HepG2 (cell line): Measurements from ENCODE around the gene SUSD4. TPM values are rescaled to one million over a fixed set of nuclear protein-coding genes. Genes with fewer than 3 reads are reported as not detected.

Experiments
- ATAC-seq: fragments of 200-7000 bp; cut with Tn5 transposase; 3 replicates; pipeline ENCODE4 v1.9.1; 2020; ENCODE audit warnings: mild to moderate bottlenecking, moderate library complexity
- BruUV-seq: library from RNA; stranded (reverse); fragments of 400-500 nt; replicated peaks from 2 replicates; lab custom pipeline; 2021; lab: Mats Ljungman, UMichigan
- CTCF ChIA-PET: fragments of 300-600 bp; formaldehyde crosslinking; extraction: SDS; loops from one replicate; lab custom pipeline; 2021; ENCODE audit warnings: low total read pairs, inconsistent platforms, low intra/inter-chr PET ratio; lab: Yijun Ruan, JAX
- POLR2A ChIA-PET: fragments of 350-600 bp; sonication (Branson Sonifier 250); formaldehyde crosslinking; loops from one replicate; lab custom pipeline; 2020; ENCODE audit warnings: antibody characterized with exemption, inconsistent platforms; lab: Yijun Ruan, JAX
- DNase-seq: peaks from one replicate; pipeline ENCODE4 v3.0.0-alpha.2; 2015; ENCODE audit warnings: low spot score
- FAIRE-seq: peaks from 3 replicates; lab custom pipeline; 2011; peaks lifted over from hg19 to GRCh38; lab: Jason Lieb, UNC
- H2AFZ ChIP-seq: one replicate; pipeline ENCODE4 v1.6.1; 2011; ENCODE audit warnings: low read length, inconsistent platforms
- H3K27ac ChIP-seq: fragments of 300-600 bp; 3 replicates; pipeline ENCODE4 v1.8.0; 2011; ENCODE audit warnings: mixed run types, mild to moderate bottlenecking, mixed read lengths, low read length, inconsistent platforms; ENCODE audit not compliant: insufficient read depth; ENCODE audit errors: extremely low read length
- H3K27me3 ChIP-seq, 2 experiments: fragments of 200-600 bp in 1 of 2; 2 replicates in 1 of 2; 3 replicates in 1 of 2; pipeline versions ENCODE4 v1.6.0 to v1.8.0; 2011; ENCODE audit warnings: low read length in 2 of 2, mild to moderate bottlenecking in 2 of 2, moderate library complexity in 2 of 2, inconsistent platforms in 1 of 2; ENCODE audit not compliant: insufficient read depth in 2 of 2, control insufficient read depth in 1 of 2
- H3K36me3 ChIP-seq, 2 experiments: fragments of 200-600 bp in 1 of 2; replicated peaks in 1 of 2; 2 replicates in 1 of 2; 3 replicates in 1 of 2; pipeline versions ENCODE4 v1.5.1 to v1.8.0; 2011; ENCODE audit warnings: low read length in 2 of 2, inconsistent platforms in 1 of 2; ENCODE audit not compliant: insufficient read depth in 2 of 2, control insufficient read depth in 1 of 2
- H3K4me1 ChIP-seq: 2 replicates; pipeline ENCODE4 v1.5.1; 2012; ENCODE audit warnings: low read length, inconsistent platforms; ENCODE audit not compliant: insufficient read depth
- H3K4me2 ChIP-seq: 2 replicates; pipeline ENCODE4 v1.6.0; 2011; ENCODE audit warnings: low read depth, low read length, inconsistent platforms
- H3K4me3 ChIP-seq, 3 experiments: fragments of 200-600 bp in 1 of 3; sonication (generic), shearing (Covaris generic) in 1 of 3; replicated peaks in 1 of 3; 2 replicates each; pipeline ENCODE4 v1.5.1; 2011 to 2016; ENCODE audit warnings: low read length in 3 of 3, inconsistent platforms in 2 of 3, low read depth in 2 of 3, mild to moderate bottlenecking in 2 of 3, control low read depth in 1 of 3, mixed read lengths in 1 of 3; ENCODE audit not compliant: insufficient read depth in 1 of 3
- H3K79me2 ChIP-seq: one replicate; pipeline ENCODE4 v1.6.1; 2011; ENCODE audit warnings: low read length, inconsistent platforms; ENCODE audit not compliant: insufficient read depth
- H3K9ac ChIP-seq: 2 replicates; pipeline ENCODE4 v1.6.0; 2011; ENCODE audit warnings: mild to moderate bottlenecking, low read depth, low read length, inconsistent platforms; ENCODE audit not compliant: insufficient read depth
- H3K9me3 ChIP-seq: 2 replicates; pipeline ENCODE4 v1.5.1; 2012; ENCODE audit warnings: mild to moderate bottlenecking, low read length
- H4K20me1 ChIP-seq: 2 replicates; pipeline ENCODE4 v1.6.0; 2011; ENCODE audit warnings: inconsistent platforms, mild to moderate bottlenecking, low read length, moderate library complexity; ENCODE audit not compliant: insufficient read depth
- DMAP1 ChIP-seq: IDR thresholded peaks from 2 replicates; pipeline ENCODE4 v1.6.1; 2016
- FOXK1 ChIP-seq: sonication (generic); formaldehyde crosslinking; IDR thresholded peaks from 2 replicates; pipeline ENCODE4 v1.4.0; 2020; ENCODE audit warnings: low read depth, missing genetic modification reagents, borderline replicate concordance
- HIC2 ChIP-seq: sonication (generic); formaldehyde crosslinking; IDR thresholded peaks from 2 replicates; pipeline ENCODE4 v1.9.0; 2022; ENCODE audit warnings: low read depth, missing genetic modification reagents
- PHF8 ChIP-seq: sonication (generic); formaldehyde crosslinking; IDR thresholded peaks from 2 replicates; pipeline ENCODE4 v1.5.0; 2020; ENCODE audit warnings: missing genetic modification reagents
- PLRG1 ChIP-seq: fragments of 450-650 bp; conservative IDR thresholded peaks from 2 replicates; pipeline ENCODE4 v1.6.1; 2016
- PRDM15 ChIP-seq: sonication (generic); formaldehyde crosslinking; IDR thresholded peaks from 2 replicates; pipeline ENCODE4 v1.4.0; 2020; ENCODE audit warnings: missing genetic modification reagents
- TMF1 ChIP-seq: sonication (generic); formaldehyde crosslinking; IDR thresholded peaks from 2 replicates; pipeline ENCODE4 v1.8.1; 2022; ENCODE audit warnings: low read depth, missing genetic modification reagents
- ZBTB8A ChIP-seq: sonication (generic); formaldehyde crosslinking; IDR thresholded peaks from 2 replicates; pipeline ENCODE4 v1.4.0; 2020; ENCODE audit warnings: mild to moderate bottlenecking, low read depth, missing genetic modification reagents, borderline replicate concordance
- ZNF883 ChIP-seq: sonication (generic); formaldehyde crosslinking; IDR thresholded peaks from 2 replicates; pipeline ENCODE4 v1.5.1; 2020; ENCODE audit warnings: mild to moderate bottlenecking, missing genetic modification reagents; ENCODE audit errors: not compliant biosample characterization
- WGBS: methylation state at CpG from one replicate; pipeline ENCODE4 v1.1.6; 2017; ENCODE audit warnings: low lambda C conversion rate; 5-methylcytosine and 5-hydroxymethylcytosine counted together
- in situ Hi-C: cut with HindIII; loops from 2 replicates; pipeline ENCODE4 v1.10.0; 2017; ENCODE audit warnings: low pct_unique_long_range_greater_than_20kb; ENCODE audit not compliant: extremely low pct_ligation_motif_present
- intact Hi-C: fragments of 100-400 bp; cut with micrococcal nuclease; formaldehyde crosslinking; loops from one replicate; pipeline ENCODE4 v1.10.0; 2022; ENCODE audit not compliant: unreplicated experiment
- polyA plus RNA-seq, 8 experiments: library from polyadenylated mRNA; depleted of rRNA in 3 of 8; stranded (reverse) in 7 of 8; unstranded in 1 of 8; fragments of >200 nt; fragmentation: Illumina TruSeq in 4 of 8; extraction: Trizol in 4 of 8; gene quantifications; 2 replicates each; pipeline versions ENCODE4 v1.2.1 to v1.2.3, GENCODE V29; 2011 to 2016; ENCODE audit warnings: low read depth in 4 of 8, missing spikeins in 1 of 8, mixed read lengths in 1 of 8; ENCODE audit not compliant: insufficient read depth in 1 of 8
- total RNA-seq, 5 experiments: library from RNA; depleted of rRNA; stranded (reverse); fragments of >200 nt; fragmentation: Illumina TruSeq; extraction: Trizol; gene quantifications; 2 replicates each; pipeline ENCODE4 v1.2.3, GENCODE V29; 2016; ENCODE audit warnings: low read depth in 1 of 5

Gene SUSD4
- total and polyA plus RNA-seq, 2 of the 13 experiments (the other 11 are each of a cell fraction or from before 2014, with no cell fraction given) = not detected

- no peak overlapping the region for H3K27ac ChIP-seq
- POLR2A ChIA-PET = no interaction called here
- no peak overlapping the region for H3K4me3 ChIP-seq
- in situ Hi-C loops = no loop called here
- H3K36me3 ChIP-seq = no peaks in the 10 kb centered on the region
- no peak for DNase-seq
- CTCF ChIA-PET = no interaction called here
- no peak overlapping the region for H3K4me2 ChIP-seq
- no peak overlapping the region for H3K9ac ChIP-seq
- TF ChIP-seq PRDM15 (no peak), HIC2 (no peak), TMF1 (CRISPR knock-in tag) (no peak), FOXK1 (no peak), PLRG1 (no peak), ZBTB8A (CRISPR knock-in tag) (no peak), PHF8 (no peak), DMAP1 (CRISPR knock-in tag) (no peak), ZNF883 (CRISPR knock-in tag) (no peak)
- no peak overlapping the region for H2AFZ ChIP-seq
- H3K4me1 ChIP-seq = no peaks in the 10 kb centered on the region
- no peaks in the 10 kb centered on the region for H3K9me3 ChIP-seq
- no peaks in the 10 kb centered on the region for H4K20me1 ChIP-seq
- no peaks in the 10 kb centered on the region for H3K79me2 ChIP-seq
- no TSS peak for BruUV-seq
- H3K27me3 ChIP-seq = 0 out of 5 replicates have a peak, but pooled peaks cover 0 to 2% of the 10 kb centered on the region in 2 experiments
- intact Hi-C loops = no loop called here
- 2% methylated on average over 1 of the region's 1 CpG for WGBS
- no peak for ATAC-seq
- FAIRE-seq = no peak
Observed at GRCh38 chr1:223297800-223298199, 66.2 kb downstream of the SUSD4 start.
